OCI-LY7 (cell line): ENCODE measurements around the gene MT1E. TPM values are rescaled to one million over a fixed set of nuclear protein-coding genes. Genes with fewer than 3 reads are reported as not detected.

Experiments
- BruUV-seq: library from RNA; stranded (reverse); fragments of 400-500 nt; replicated peaks from 2 replicates; lab custom pipeline; 2021; lab: Mats Ljungman, UMichigan
- CTCF ChIA-PET: fragments of 300-600 bp; sonication (Branson Sonifier 250); formaldehyde crosslinking; loops from one replicate; lab custom pipeline; 2022; ENCODE audit warnings: antibody characterized with exemption; ENCODE audit not compliant: unreplicated experiment; lab: Charles Lee
- POLR2A ChIA-PET: fragments of 300-600 bp; sonication (Branson Sonifier 250); formaldehyde crosslinking; loops from one replicate; lab custom pipeline; 2022; ENCODE audit warnings: antibody characterized with exemption; lab: Charles Lee
- DNase-seq: peaks from one replicate; pipeline ENCODE4 v3.0.0-alpha.2; 2015; ENCODE audit warnings: low spot score
- H2AFZ ChIP-seq: fragments of 200-600 bp; sonication (generic), shearing (Covaris generic); 2 replicates; pipeline ENCODE4 v1.6.1; 2014; ENCODE audit warnings: mild to moderate bottlenecking, antibody characterized with exemption, low read length, moderate library complexity
- H3K27ac ChIP-seq: fragments of 200-600 bp; sonication (generic); 2 replicates; pipeline ENCODE4 v1.5.1; 2014; ENCODE audit warnings: mixed run types, low read depth, mild to moderate bottlenecking, moderate library complexity, low read length, inconsistent platforms; ENCODE audit not compliant: poor library complexity, severe bottlenecking
- H3K36me3 ChIP-seq: fragments of 200-600 bp; sonication (generic); 2 replicates; pipeline ENCODE4 v1.6.1; 2014; ENCODE audit warnings: mild to moderate bottlenecking, antibody characterized with exemption, low read length, moderate library complexity, mixed read lengths; ENCODE audit not compliant: insufficient read depth
- H3K4me1 ChIP-seq: fragments of 200-600 bp; sonication (generic); 2 replicates; pipeline ENCODE4 v1.5.1; 2014; ENCODE audit warnings: mild to moderate bottlenecking, low read length; ENCODE audit not compliant: insufficient read depth, poor library complexity, severe bottlenecking
- H3K4me2 ChIP-seq: fragments of 200-600 bp; sonication (generic); 2 replicates; pipeline ENCODE4 v1.6.1; 2014; ENCODE audit warnings: mild to moderate bottlenecking, low read length
- H3K4me3 ChIP-seq: fragments of 200-600 bp; sonication (generic); 2 replicates; pipeline ENCODE4 v1.5.1; 2014; ENCODE audit warnings: mild to moderate bottlenecking, low read depth, low read length; ENCODE audit not compliant: poor library complexity, severe bottlenecking
- H3K79me2 ChIP-seq: fragments of 200-600 bp; sonication (generic); 2 replicates; pipeline ENCODE4 v1.6.1; 2016; ENCODE audit warnings: low read depth, mild to moderate bottlenecking, low read length, moderate library complexity, mixed read lengths; ENCODE audit not compliant: insufficient read depth
- H3K9me2 ChIP-seq: fragments of 200-600 bp; sonication (generic); 2 replicates; pipeline ENCODE4 v1.6.1; 2016; ENCODE audit warnings: mild to moderate bottlenecking, low read length, mixed read lengths; ENCODE audit not compliant: insufficient read depth
- H3K9me3 ChIP-seq: fragments of 200-600 bp; sonication (generic); 2 replicates; pipeline ENCODE4 v1.6.1; 2014; ENCODE audit warnings: mild to moderate bottlenecking, mixed run types, low read length, mixed read lengths
- H4K20me1 ChIP-seq: fragments of 200-600 bp; sonication (generic); 2 replicates; pipeline ENCODE4 v1.6.1; 2014; ENCODE audit warnings: mild to moderate bottlenecking, antibody characterized with exemption, low read length, moderate library complexity, mixed read lengths; ENCODE audit not compliant: insufficient read depth
- EZH2phosphoT487 ChIP-seq: fragments of 200-600 bp; sonication (generic); IDR thresholded peaks from 2 replicates; pipeline ENCODE4 v1.6.1; 2018; ENCODE audit warnings: low read depth, borderline replicate concordance, mild to moderate bottlenecking, mixed run types, antibody characterized with exemption, low read length, moderate library complexity, mixed read lengths
- intact Hi-C: fragments of 100-400 bp; cut with micrococcal nuclease; formaldehyde crosslinking; loops from one replicate; pipeline ENCODE4 v1.10.0; 2022; ENCODE audit not compliant: unreplicated experiment
- total RNA-seq, 2 experiments: library from RNA; depleted of rRNA in 1 of 2; stranded (reverse); fragments of >200 nt in 1 of 2; shearing (Covaris generic) in 1 of 2; gene quantifications; 2 replicates each; pipeline ENCODE4 v1.2.3, GENCODE V29; 2014 to 2022
- TF ChIP-seq, protein P1 (sequence below): fragments of 200-600 bp; sonication (generic); conservative IDR thresholded peaks from 2 replicates; pipeline ENCODE4 v1.5.1; 2014; ENCODE audit warnings: mild to moderate bottlenecking, antibody characterized with exemption, low read length, moderate library complexity, mixed read lengths

MT1E gene
- total RNA-seq, 2 experiments from 2014 or later: not detected

- Histone ChIP-seq H3K79me2 (no peaks in the 10 kb centered on the region), H3K27ac (no peak within 1 kb of the TSS), H3K9me3 (no peaks in the 10 kb centered on the region), H2AFZ (no peak within 1 kb of the TSS), H3K4me2 (no peak within 1 kb of the TSS), H3K9me2 (no peaks in the 10 kb centered on the region), H3K4me1 (no peaks in the 10 kb centered on the region), H3K4me3 (no peak within 1 kb of the TSS), H3K36me3 (no peaks in the 10 kb centered on the region), H4K20me1 (no peaks in the 10 kb centered on the region)
- ChIA-PET POLR2A (no interaction called here), CTCF (no interaction called here)
- DNase-seq: no peak
- intact Hi-C loops: no loop called here
- TF ChIP-seq EZH2phosphoT487: no peak
- TF ChIP-seq, protein P1, sequence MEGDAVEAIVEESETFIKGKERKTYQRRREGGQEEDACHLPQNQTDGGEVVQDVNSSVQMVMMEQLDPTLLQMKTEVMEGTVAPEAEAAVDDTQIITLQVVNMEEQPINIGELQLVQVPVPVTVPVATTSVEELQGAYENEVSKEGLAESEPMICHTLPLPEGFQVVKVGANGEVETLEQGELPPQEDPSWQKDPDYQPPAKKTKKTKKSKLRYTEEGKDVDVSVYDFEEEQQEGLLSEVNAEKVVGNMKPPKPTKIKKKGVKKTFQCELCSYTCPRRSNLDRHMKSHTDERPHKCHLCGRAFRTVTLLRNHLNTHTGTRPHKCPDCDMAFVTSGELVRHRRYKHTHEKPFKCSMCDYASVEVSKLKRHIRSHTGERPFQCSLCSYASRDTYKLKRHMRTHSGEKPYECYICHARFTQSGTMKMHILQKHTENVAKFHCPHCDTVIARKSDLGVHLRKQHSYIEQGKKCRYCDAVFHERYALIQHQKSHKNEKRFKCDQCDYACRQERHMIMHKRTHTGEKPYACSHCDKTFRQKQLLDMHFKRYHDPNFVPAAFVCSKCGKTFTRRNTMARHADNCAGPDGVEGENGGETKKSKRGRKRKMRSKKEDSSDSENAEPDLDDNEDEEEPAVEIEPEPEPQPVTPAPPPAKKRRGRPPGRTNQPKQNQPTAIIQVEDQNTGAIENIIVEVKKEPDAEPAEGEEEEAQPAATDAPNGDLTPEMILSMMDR: no peak
- BruUV-seq: no TSS peak
Measured at GRCh38 chr16:56667581-56668571, 42.3 kb downstream of the MT1E start, which contains the start of gene MT1G. TSS of gene MT1G (minus strand) at chr16:56668065. CDS start at chr16:56667993, 72 bp downstream.

DNA sequence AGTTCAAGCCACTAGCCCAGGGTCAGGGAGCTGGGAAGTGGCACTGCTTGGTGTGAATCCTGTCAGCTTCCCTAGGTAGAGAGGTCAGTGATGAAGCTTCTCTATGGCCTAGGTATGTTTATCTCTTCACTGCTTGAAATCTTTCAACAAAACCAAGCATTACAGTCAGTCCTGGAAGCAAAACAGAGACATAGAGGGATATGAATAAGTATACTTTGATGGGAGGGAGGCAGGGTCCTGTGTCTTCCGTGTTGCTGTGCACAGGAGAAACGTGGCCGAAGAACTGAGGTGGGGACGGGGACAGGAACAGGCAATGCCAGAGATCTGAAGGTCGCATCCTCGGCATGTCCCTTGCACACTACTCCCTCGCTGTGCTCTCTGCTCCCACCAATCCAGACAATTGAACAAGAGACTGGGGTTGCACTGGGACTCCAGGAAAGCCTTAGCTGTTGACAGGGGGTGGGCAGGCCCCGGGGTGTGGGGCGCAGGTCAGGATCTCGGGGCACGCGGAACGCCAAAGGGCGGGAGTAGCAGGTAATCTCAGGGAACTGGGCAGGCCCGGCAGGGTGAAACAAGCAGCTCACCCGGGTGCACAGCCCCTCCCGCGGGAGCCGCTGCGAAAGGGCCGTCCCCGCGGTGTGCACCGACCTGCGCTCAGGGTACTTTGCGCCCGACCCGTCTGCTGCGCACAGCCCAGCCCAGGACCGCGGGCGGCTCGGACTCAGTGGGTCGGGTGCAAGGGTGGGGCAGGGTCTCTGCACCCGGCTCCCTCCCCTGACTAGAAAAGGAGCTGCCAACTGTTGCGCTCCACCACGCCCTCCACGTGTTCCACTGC, 43.6 kb downstream of the MT1E start, which contains the start of gene MT1H:
Gene MT1H (plus strand): TSS at position 810 of the 835 bp plus-strand sequence. CDS start 71 bp downstream, outside the sequence.
- Histone ChIP-seq H3K27ac (no peak within 1 kb of the TSS), H3K36me3 (no peaks in the 10 kb centered on the region), H3K4me2 (no peak within 1 kb of the TSS), H2AFZ (no peak within 1 kb of the TSS), H3K9me2 (no peaks in the 10 kb centered on the region), H4K20me1 (no peaks in the 10 kb centered on the region), H3K9me3 (no peaks in the 10 kb centered on the region), H3K4me1 (no peaks in the 10 kb centered on the region), H3K4me3 (no peak within 1 kb of the TSS), H3K79me2 (no peaks in the 10 kb centered on the region)
- ChIA-PET CTCF (no interaction called here), POLR2A (no interaction called here)
- no peak for DNase-seq
- no peak for TF ChIP-seq EZH2phosphoT487
- TF ChIP-seq, protein P1: no peak
- BruUV-seq: no TSS peak
- intact Hi-C loops: no loop called here
